HCT116 (cell line): ENCODE data around the gene CKAP4. TPM values are rescaled to one million over a fixed set of nuclear protein-coding genes. Genes with fewer than 3 reads are reported as not detected.

Experiments used
- ATAC-seq: fragments of 200-7000 bp; cut with Tn5 transposase; 2 replicates; pipeline ENCODE4 v1.9.1; 2020; ENCODE audit warnings: mild to moderate bottlenecking, moderate library complexity
- BruUV-seq: library from RNA; stranded (reverse); fragments of 400-500 nt; replicated peaks from 2 replicates; lab custom pipeline; 2021; lab: Mats Ljungman, UMichigan
- CTCF ChIA-PET: fragments of 300-600 bp; sonication (Branson Sonifier 250); formaldehyde crosslinking; loops from one replicate; lab custom pipeline; 2021; ENCODE audit warnings: antibody characterized with exemption; lab: Charles Lee
- POLR2A ChIA-PET: fragments of 300-600, 350-600 bp; sonication (Branson Sonifier 250); formaldehyde crosslinking; loops from one replicate; lab custom pipeline; 2021; ENCODE audit warnings: antibody characterized with exemption; lab: Charles Lee
- RAD21 ChIA-PET, 2 experiments: fragments of 300-600 bp; sonication (Branson Sonifier 250); formaldehyde crosslinking; loops; one replicate each; lab custom pipeline; 2023; ENCODE audit warnings: low total read pairs in 2 of 2; ENCODE audit not compliant: uncharacterized antibody in 2 of 2, unreplicated experiment in 2 of 2, low non-redundant PET in 1 of 2; lab: Charles Lee
- DNase-seq: peaks from one replicate; pipeline ENCODE4 v3.0.0-alpha.2; 2010; ENCODE audit warnings: low read depth, low spot score
- H2AFZ ChIP-seq: fragments of 200-600 bp; shearing (Covaris generic), sonication (generic); 2 replicates; pipeline ENCODE4 v1.6.1; 2017; ENCODE audit warnings: low read depth, mixed run types, mixed read lengths, antibody characterized with exemption, low read length; ENCODE audit not compliant: poor library complexity, severe bottlenecking
- H3K27ac ChIP-seq: 2 replicates; pipeline ENCODE4 v1.5.1; 2012; ENCODE audit warnings: low read depth, low read length
- H3K27me3 ChIP-seq: fragments of 200-600 bp; sonication (generic); 2 replicates; pipeline ENCODE4 v1.6.1; 2016; ENCODE audit warnings: mixed run types, low read length, mixed read lengths; ENCODE audit not compliant: insufficient read depth
- H3K36me3 ChIP-seq, 2 experiments: fragments of 200-500 bp in 1 of 2; fragments of 200-600 bp in 1 of 2; sonication (Bioruptor generic) in 1 of 2; sonication (generic) in 1 of 2; 2 replicates each; pipeline versions ENCODE4 v1.5.1 to v1.6.1; 2014 to 2016; ENCODE audit warnings: low read length in 2 of 2, inconsistent platforms in 1 of 2, mixed read lengths in 1 of 2, mixed run types in 1 of 2; ENCODE audit not compliant: insufficient read depth in 2 of 2, control insufficient read depth in 1 of 2
- H3K4me1 ChIP-seq, 2 experiments: fragments of 200-600 bp in 1 of 2; sonication (generic) in 1 of 2; 2 replicates each; pipeline versions ENCODE4 v1.5.1 to v1.6.1; 2012 to 2017; ENCODE audit warnings: low read length in 2 of 2, inconsistent platforms in 1 of 2, mild to moderate bottlenecking in 1 of 2, mixed read lengths in 1 of 2, mixed run types in 1 of 2, moderate library complexity in 1 of 2; ENCODE audit not compliant: insufficient read depth in 2 of 2, control insufficient read depth in 1 of 2
- H3K4me2 ChIP-seq: fragments of 200-600 bp; sonication (generic); 2 replicates; pipeline ENCODE4 v1.6.1; 2017; ENCODE audit warnings: mixed run types, low read length, mixed read lengths
- H3K4me3 ChIP-seq, 2 experiments: fragments of 200-600 bp in 1 of 2; sonication (generic) in 1 of 2; replicated peaks in 1 of 2; 2 replicates each; pipeline ENCODE4 v1.5.1; 2011 to 2016; ENCODE audit warnings: low read length in 2 of 2, control low read depth in 1 of 2, low read depth in 1 of 2, mild to moderate bottlenecking in 1 of 2, mixed read lengths in 1 of 2, mixed run types in 1 of 2
- H3K79me2 ChIP-seq: fragments of 200-600 bp; sonication (generic); 2 replicates; pipeline ENCODE4 v1.6.1; 2017; ENCODE audit warnings: mild to moderate bottlenecking, mixed run types, low read length, moderate library complexity, mixed read lengths; ENCODE audit not compliant: insufficient read depth
- H3K9ac ChIP-seq: fragments of 200-600 bp; sonication (generic); 2 replicates; pipeline ENCODE4 v1.6.1; 2016; ENCODE audit warnings: low read length, mixed read lengths
- H3K9me2 ChIP-seq: fragments of 200-600 bp; sonication (generic), shearing (Covaris generic); 2 replicates; pipeline ENCODE4 v1.6.1; 2017; ENCODE audit warnings: mixed run types, mild to moderate bottlenecking, moderate library complexity; ENCODE audit not compliant: insufficient read depth
- H3K9me3 ChIP-seq, 2 experiments: fragments of 200-500 bp in 1 of 2; fragments of 200-600 bp in 1 of 2; sonication (Bioruptor generic) in 1 of 2; sonication (generic) in 1 of 2; 2 replicates each; pipeline ENCODE4 v1.6.1; 2014 to 2017; ENCODE audit warnings: low read length in 2 of 2, mixed read lengths in 2 of 2, inconsistent platforms in 1 of 2, low read depth in 1 of 2, mild to moderate bottlenecking in 1 of 2, mixed run types in 1 of 2, moderate library complexity in 1 of 2; ENCODE audit not compliant: control insufficient read depth in 1 of 2, insufficient read depth in 1 of 2
- H4K20me1 ChIP-seq: fragments of 200-600 bp; sonication (generic), shearing (Covaris generic); 2 replicates; pipeline ENCODE4 v1.6.1; 2017; ENCODE audit warnings: mixed run types, mild to moderate bottlenecking, moderate library complexity; ENCODE audit not compliant: insufficient read depth
- ATF3 ChIP-seq: IDR thresholded peaks from 2 replicates; pipeline ENCODE4 v1.6.1; 2012
- CBX3 ChIP-seq: IDR thresholded peaks from 2 replicates; pipeline ENCODE4 v1.6.1; 2012; ENCODE audit warnings: low read depth
- CEBPB ChIP-seq: IDR thresholded peaks from 2 replicates; pipeline ENCODE4 v1.6.1; 2012; ENCODE audit warnings: low read depth
- CTCF ChIP-seq, 3 experiments: fragments of 200-600 bp in 1 of 3; sonication (generic) in 1 of 3; IDR thresholded peaks in 2 of 3; conservative IDR thresholded peaks in 1 of 3; 2 replicates each; pipeline ENCODE4 v1.5.1; 2012 to 2017; ENCODE audit warnings: low read depth in 2 of 3, low read length in 2 of 3, antibody characterized with exemption in 1 of 3, borderline replicate concordance in 1 of 3, control low read depth in 1 of 3, mild to moderate bottlenecking in 1 of 3, mixed read lengths in 1 of 3, mixed run types in 1 of 3, moderate library complexity in 1 of 3; ENCODE audit not compliant: insufficient read depth in 1 of 3
- ELF1 ChIP-seq: IDR thresholded peaks from 2 replicates; pipeline ENCODE4 v1.6.1; 2012; ENCODE audit warnings: low read depth, borderline replicate concordance
- EZH2phosphoT487 ChIP-seq: fragments of 200-600 bp; IDR thresholded peaks from 2 replicates; pipeline ENCODE4 v1.6.1; 2018; ENCODE audit warnings: antibody characterized with exemption, borderline replicate concordance
- FOSL1 ChIP-seq: IDR thresholded peaks from 2 replicates; pipeline ENCODE4 v1.6.1; 2012; ENCODE audit warnings: low read depth
- JUND ChIP-seq: IDR thresholded peaks from 2 replicates; pipeline ENCODE4 v1.6.1; 2012
- POLR2AphosphoS5 ChIP-seq: IDR thresholded peaks from 2 replicates; pipeline ENCODE4 v1.6.1; 2011; ENCODE audit warnings: mild to moderate bottlenecking, low read depth, low read length, moderate library complexity
- REST ChIP-seq: IDR thresholded peaks from 2 replicates; pipeline ENCODE4 v1.6.1; 2012; ENCODE audit warnings: low read depth
- SP1 ChIP-seq: IDR thresholded peaks from 2 replicates; pipeline ENCODE4 v1.6.1; 2012; ENCODE audit warnings: low read depth
- ZNF274 ChIP-seq: fragments of 200-500 bp; sonication (Bioruptor generic); IDR thresholded peaks from 2 replicates; pipeline ENCODE4 v1.6.1; 2014; ENCODE audit warnings: mild to moderate bottlenecking, low read depth, low read length, inconsistent platforms
- intact Hi-C: fragments of 100-400 bp; cut with micrococcal nuclease; formaldehyde crosslinking; loops from 2 replicates; pipeline ENCODE4 v1.10.0; 2022
- total RNA-seq: library from RNA; stranded (reverse); gene quantifications from one replicate; pipeline ENCODE4 v1.2.1, GENCODE V29; 2021; ENCODE audit not compliant: unreplicated experiment

CKAP4 gene
- total RNA-seq, 1 experiment from 2014 or later: 45.9 TPM

GRCh38 chr12:106193394-106194215 lies 54.2 kb downstream of the CKAP4 start:
- Histone ChIP-seq H3K9me3 (no peaks in the 10 kb centered on the region), H3K79me2 (no peaks in the 10 kb centered on the region), H3K4me2 (no peak overlapping the region)
- RAD21 ChIA-PET: no interaction called here
- TF ChIP-seq CEBPB (no peak), ATF3 (no peak), CBX3 (no peak), REST (no peak), SP1 (no peak), EZH2phosphoT487 (no peak), JUND (no peak), FOSL1 (no peak), ZNF274 (no peak), POLR2AphosphoS5 (no peak), ELF1 (no peak), CTCF (IDR thresholded peaks at IDR 0.05 in 2 of 3, conservative IDR thresholded peaks at IDR 0.05 in 1 of 3; ENCODE audit: borderline replicate concordance in 1 of 3, insufficient read depth in 1 of 3, low read depth in 2 of 3, low read length in 2 of 3) (no peak)
- TF ChIP-seq, all 23 proteins: peak for 0
- H3K36me3 ChIP-seq: no peaks in the 10 kb centered on the region
- intact Hi-C loops: no loop called here
- H3K27me3 ChIP-seq: no peaks in the 10 kb centered on the region
- H3K4me3 ChIP-seq: no peak overlapping the region
- H3K27ac ChIP-seq: no peak overlapping the region
- ChIA-PET CTCF (interaction anchor here (1.0 kb wide), 1 partner anchor 30 kb away, joined by 3 read pairs; no protein-coding TSS in a partner anchor), POLR2A (no interaction called here)
- H3K9ac ChIP-seq: no peak overlapping the region
- ATAC-seq (no peak), DNase-seq (no peak)
- no peaks in the 10 kb centered on the region for H3K9me2 ChIP-seq
- no TSS peak for BruUV-seq
- H2AFZ ChIP-seq: no peak overlapping the region
- no peaks in the 10 kb centered on the region for H4K20me1 ChIP-seq
- peaks cover 0 to 10% of the 10 kb centered on the region in 2 experiments; a peak in 2 of 4 replicates for H3K4me1 ChIP-seq
